ENCODE data around the gene SMDT1. TPM values are rescaled to one million over a fixed set of nuclear protein-coding genes. Genes with fewer than 3 reads are reported as not detected.
"Not testable (repeated sequence)": the region's sequence is repeated elsewhere in the genome, so short reads cannot be mapped to it uniquely, and the experiment has no call there.

Gene SMDT1
- total RNA-seq, 1 donor from 2014 or later, result 16.3 TPM

- not testable (repeated sequence) for H3K36me3 ChIP-seq (ENCODE audit: control insufficient read depth, insufficient read depth, low read length); DNase-seq (ENCODE audit: low read depth); H3K27me3 ChIP-seq (ENCODE audit: control insufficient read depth, insufficient read depth, low read length); H3K4me3 ChIP-seq (ENCODE audit: low read depth, low read length)
Observed at GRCh38 chr22:42130182-42130581, 50.7 kb downstream of the SMDT1 start.

DNA sequence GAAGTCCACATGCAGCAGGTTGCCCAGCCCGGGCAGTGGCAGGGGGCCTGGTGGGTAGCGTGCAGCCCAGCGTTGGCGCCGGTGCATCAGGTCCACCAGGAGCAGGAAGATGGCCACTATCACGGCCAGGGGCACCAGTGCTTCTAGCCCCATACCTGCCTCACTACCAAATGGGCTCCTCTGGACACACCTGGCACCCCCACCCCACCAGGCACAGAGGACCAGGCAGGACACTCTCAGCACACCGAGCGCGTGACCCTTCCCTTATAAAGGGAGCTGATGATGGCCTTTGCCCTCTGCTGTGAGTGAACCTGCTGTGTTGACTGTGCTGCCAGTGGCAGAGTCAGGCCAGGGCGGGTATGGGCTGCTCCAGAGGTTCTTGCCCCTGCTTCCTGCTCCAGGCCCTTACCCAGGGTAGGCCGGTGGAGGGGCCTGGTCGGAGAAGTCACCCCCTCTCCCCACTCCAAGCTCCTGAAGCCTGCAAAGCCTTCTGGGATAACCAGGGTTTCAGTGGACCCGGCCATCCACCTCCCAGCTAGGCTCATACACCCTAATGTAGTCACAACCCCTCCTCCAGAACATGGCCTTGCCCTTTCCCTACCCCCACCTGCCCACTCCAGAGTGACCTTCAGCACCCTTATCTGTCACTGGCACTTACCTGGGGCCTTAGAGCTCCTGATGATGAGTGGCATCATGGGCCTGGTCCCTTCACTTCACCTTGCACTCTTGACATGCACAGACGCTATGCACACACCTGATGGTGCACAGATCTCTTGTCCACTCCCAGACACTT, 51.3 kb downstream of the SMDT1 start, which contains the start of gene CYP2D6:
Gene CYP2D6, minus strand, starts transcription at position 172 of the 793 bp plus-strand sequence. Its CDS starts 19 bp downstream, at position 153.
- not testable (repeated sequence) for DNase-seq (ENCODE audit: low read depth); H3K4me3 ChIP-seq (ENCODE audit: low read depth, low read length); H3K27me3 ChIP-seq (ENCODE audit: control insufficient read depth, insufficient read depth, low read length); H3K36me3 ChIP-seq (ENCODE audit: control insufficient read depth, insufficient read depth, low read length)

- no peak for DNase-seq (ENCODE audit: low read depth)
- no peak for TF ChIP-seq CTCF (IDR thresholded peaks at IDR 0.05; ENCODE audit: insufficient read depth, low read length, poor library complexity, severe bottlenecking)
- Histone ChIP-seq H3K36me3 (ENCODE audit: control insufficient read depth, insufficient read depth, low read length) (no peaks in the 10 kb centered on the region), H3K27me3 (ENCODE audit: control insufficient read depth, insufficient read depth, low read length) (no peaks in the 10 kb centered on the region), H3K4me3 (ENCODE audit: low read depth, low read length) (no peak overlapping the region)
Observed at GRCh38 chr22:42131562-42131961, 52.1 kb downstream of the SMDT1 start.

- DNase-seq (ENCODE audit: low read depth), result no peak
- no peaks in the 10 kb centered on the region for H3K36me3 ChIP-seq (ENCODE audit: control insufficient read depth, insufficient read depth, low read length)
Observed at GRCh38 chr22:42132457-42132856, 53.0 kb downstream of the SMDT1 start.

More at GRCh38 chr22:42132457-42132856, 53.0 kb downstream of the SMDT1 start:
- H3K27me3 ChIP-seq (ENCODE audit: control insufficient read depth, insufficient read depth, low read length), result no peaks in the 10 kb centered on the region
- TF ChIP-seq CTCF (IDR thresholded peaks at IDR 0.05; ENCODE audit: insufficient read depth, low read length, poor library complexity, severe bottlenecking), result no peak
- H3K4me3 ChIP-seq (ENCODE audit: low read depth, low read length), result no peak overlapping the region

Other genes starting within 250 kb of the SMDT1 start
- gene SREBF2, start 246.6 kb upstream of the SMDT1 start, total RNA-seq, result 108 and 133 TPM in 2 replicates
- gene SHISA8, start 164.6 kb upstream of the SMDT1 start, total RNA-seq, result not detected in 2 replicates
- gene TNFRSF13C, start 152.9 kb upstream of the SMDT1 start, total RNA-seq, result 0.41 and 0.96 TPM in 2 replicates
- gene CENPM, start 132.5 kb upstream of the SMDT1 start, total RNA-seq, result 9.8 and 14.3 TPM in 2 replicates
- 1.9 and 2.5 TPM in 2 replicates for gene SEPTIN3, start 110.3 kb upstream of the SMDT1 start, total RNA-seq
- 0.68 and 2.6 TPM in 2 replicates for gene WBP2NL, start 80.9 kb upstream of the SMDT1 start, total RNA-seq
- gene NAGA, start 8.9 kb upstream of the SMDT1 start, total RNA-seq, result 26.3 and 28.4 TPM in 2 replicates
- gene PHETA2, start 5.5 kb upstream of the SMDT1 start, total RNA-seq, result 4.6 and 8.7 TPM in 2 replicates
- 52.0 and 67.3 TPM in 2 replicates for gene NDUFA6, start 11.1 kb downstream of the SMDT1 start, total RNA-seq
- gene CYP2D6, start 51.1 kb downstream of the SMDT1 start, total RNA-seq, result 0.58 and 1.1 TPM in 2 replicates
- gene TCF20, start 191.0 kb downstream of the SMDT1 start, total RNA-seq, result 48.2 and 52.4 TPM in 2 replicates